ENCODE data around the gene CABLES2.

GRCh38 chr20:62354031-62354808, 52.9 kb downstream of the CABLES2 start:
- no peak for TF ChIP-seq CTCF (IDR thresholded peaks at IDR 0.05)
- TF ChIP-seq POLR2A (IDR thresholded peaks at IDR 0.05): no peak
